HUES48 (cell line): ENCODE results near the gene CPM.

Source experiments
- H3K27ac ChIP-seq: one replicate; pipeline ENCODE4 v1.7.0; 2013; ENCODE audit warnings: low read depth, low read length, inconsistent platforms
- H3K27me3 ChIP-seq: 2 replicates; pipeline ENCODE4 v1.6.1; 2013; ENCODE audit warnings: mild to moderate bottlenecking, low read length; ENCODE audit not compliant: control insufficient read depth, insufficient read depth
- H3K36me3 ChIP-seq: 2 replicates; pipeline ENCODE4 v1.6.1; 2013; ENCODE audit warnings: low read length; ENCODE audit not compliant: control insufficient read depth, insufficient read depth
- H3K4me1 ChIP-seq: 2 replicates; pipeline ENCODE4 v1.6.1; 2013; ENCODE audit warnings: mild to moderate bottlenecking, low read length; ENCODE audit not compliant: control insufficient read depth, insufficient read depth
- H3K4me3 ChIP-seq: 2 replicates; pipeline ENCODE4 v1.5.1; 2013; ENCODE audit warnings: mild to moderate bottlenecking, low read depth, low read length
- H3K9ac ChIP-seq: 2 replicates; pipeline ENCODE4 v1.6.1; 2013; ENCODE audit warnings: mild to moderate bottlenecking, low read depth, low read length, moderate library complexity
- H3K9me3 ChIP-seq: 2 replicates; pipeline ENCODE4 v1.6.1; 2013; ENCODE audit warnings: low read length; ENCODE audit not compliant: control insufficient read depth, insufficient read depth

CPM gene

DNA sequence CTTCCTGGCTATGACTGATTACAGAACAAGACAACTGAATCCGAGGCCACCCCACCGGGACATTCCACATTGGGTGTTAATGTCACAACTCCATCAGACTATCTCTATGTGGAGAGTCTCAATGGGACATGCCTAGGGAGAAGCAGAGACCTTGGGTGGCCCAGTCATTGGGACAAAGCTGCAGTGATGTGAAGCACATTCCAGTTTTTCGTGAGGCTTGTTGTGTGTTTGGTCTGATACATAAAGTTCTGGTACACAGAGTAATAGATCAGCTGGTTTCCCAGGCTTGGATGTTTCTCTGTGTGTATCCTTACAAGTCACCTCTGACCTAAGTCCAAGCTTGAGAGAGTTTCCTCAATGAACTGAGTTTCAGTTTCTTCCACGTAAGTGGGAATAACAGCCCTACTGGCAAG lies 42.3 kb downstream of the CPM start:
- no peak overlapping the region for H3K27ac ChIP-seq
- H3K9ac ChIP-seq = no peak overlapping the region
- no peaks in the 10 kb centered on the region for H3K27me3 ChIP-seq
- H3K4me3 ChIP-seq = no peak overlapping the region
- H3K4me1 ChIP-seq = no peaks in the 10 kb centered on the region
- H3K9me3 ChIP-seq = no peaks in the 10 kb centered on the region
- no peaks in the 10 kb centered on the region for H3K36me3 ChIP-seq

DNA sequence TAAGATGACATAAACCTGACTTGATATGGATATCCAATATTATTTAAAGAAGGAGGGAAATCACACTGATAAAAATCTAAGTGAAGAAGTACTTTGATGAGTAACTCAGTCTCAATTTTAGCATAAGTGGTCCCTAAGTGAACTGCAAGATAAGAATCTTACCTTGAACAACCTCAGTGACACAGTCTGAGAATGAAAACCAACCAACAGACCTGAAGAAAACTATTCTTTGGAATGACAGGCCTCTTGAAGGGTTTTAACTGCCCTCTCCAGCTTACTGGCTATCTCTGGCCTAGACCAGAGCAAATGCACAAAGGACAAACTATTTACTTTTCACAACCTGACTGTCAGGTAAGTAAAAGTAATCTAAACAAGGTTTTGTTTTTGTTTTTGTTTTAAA lies 44.7 kb downstream of the CPM start:
- Histone ChIP-seq H3K27me3 (no peaks in the 10 kb centered on the region), H3K4me3 (no peak overlapping the region), H3K9me3 (no peaks in the 10 kb centered on the region), H3K4me1 (no peaks in the 10 kb centered on the region), H3K27ac (no peak overlapping the region), H3K36me3 (no peaks in the 10 kb centered on the region), H3K9ac (no peak overlapping the region)

DNA sequence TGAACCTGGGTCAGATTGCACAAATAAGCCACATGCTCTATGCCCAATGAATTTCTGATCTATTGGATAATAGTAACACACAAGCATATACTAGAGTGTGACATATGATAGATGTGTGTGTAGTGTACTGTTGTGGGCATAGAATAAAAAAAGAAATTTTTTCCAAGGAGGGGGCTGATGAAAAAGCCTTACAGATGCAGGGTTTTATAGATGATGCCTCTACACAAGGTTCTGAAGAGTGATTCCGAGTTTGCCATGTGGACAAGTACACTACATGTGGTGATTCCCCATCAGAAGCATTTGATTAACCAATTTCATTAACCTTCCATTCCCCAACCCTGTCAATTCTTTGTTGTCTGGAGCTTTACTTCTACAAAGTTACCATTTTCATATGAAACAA lies 45.3 kb downstream of the CPM start:
- no peaks in the 10 kb centered on the region for H3K4me1 ChIP-seq
- H3K9ac ChIP-seq = no peak overlapping the region
- no peaks in the 10 kb centered on the region for H3K27me3 ChIP-seq
- no peaks in the 10 kb centered on the region for H3K36me3 ChIP-seq
- H3K4me3 ChIP-seq = no peak overlapping the region
- no peak overlapping the region for H3K27ac ChIP-seq
- no peaks in the 10 kb centered on the region for H3K9me3 ChIP-seq

DNA sequence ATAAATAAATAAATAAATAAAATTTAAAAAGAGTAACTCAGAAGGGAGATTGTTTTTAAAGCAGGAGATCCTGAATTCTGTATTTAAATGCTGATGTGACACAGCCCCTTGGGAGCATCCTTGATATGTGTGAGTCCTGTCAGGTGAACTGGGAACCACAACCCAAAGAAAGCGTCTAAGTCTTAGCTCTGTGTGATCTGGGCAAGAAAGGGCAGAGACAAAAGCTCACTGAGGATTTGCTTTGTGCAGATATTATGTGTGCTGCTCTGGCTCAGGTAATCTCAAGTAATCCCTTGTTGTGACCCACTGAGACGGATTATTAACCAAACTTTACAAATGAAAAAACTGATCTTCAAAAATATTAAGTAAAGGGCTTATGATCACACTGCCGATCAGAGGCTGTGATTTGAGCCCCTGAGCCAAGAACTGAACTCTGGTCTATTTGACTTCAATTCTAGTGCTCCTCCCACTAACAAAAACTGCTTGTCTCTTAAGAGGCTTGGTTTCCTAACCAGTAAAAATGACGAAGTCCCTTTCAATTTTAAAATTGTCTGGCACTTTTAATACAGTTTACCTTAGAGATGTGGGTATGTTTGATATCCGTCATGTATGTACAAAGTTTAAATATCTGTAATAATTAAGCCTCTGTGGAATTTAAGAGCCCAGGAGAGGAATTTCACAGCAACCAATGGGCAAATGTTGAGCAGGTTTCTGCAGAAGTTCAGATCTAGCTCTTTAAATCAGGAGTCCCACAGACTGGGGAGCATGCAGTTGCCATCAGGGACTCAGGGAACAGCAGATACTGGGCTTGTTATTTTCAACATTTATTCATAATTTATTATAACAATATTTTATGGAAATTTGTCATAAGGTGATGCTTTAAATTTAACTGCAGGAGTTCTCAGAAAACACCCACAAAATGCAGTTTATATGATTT lies 46.1 kb downstream of the CPM start:
- Histone ChIP-seq H3K4me3 (no peak overlapping the region), H3K9me3 (no peaks in the 10 kb centered on the region), H3K27me3 (no peaks in the 10 kb centered on the region), H3K4me1 (no peaks in the 10 kb centered on the region), H3K27ac (no peak overlapping the region), H3K9ac (no peak overlapping the region), H3K36me3 (no peaks in the 10 kb centered on the region)

DNA sequence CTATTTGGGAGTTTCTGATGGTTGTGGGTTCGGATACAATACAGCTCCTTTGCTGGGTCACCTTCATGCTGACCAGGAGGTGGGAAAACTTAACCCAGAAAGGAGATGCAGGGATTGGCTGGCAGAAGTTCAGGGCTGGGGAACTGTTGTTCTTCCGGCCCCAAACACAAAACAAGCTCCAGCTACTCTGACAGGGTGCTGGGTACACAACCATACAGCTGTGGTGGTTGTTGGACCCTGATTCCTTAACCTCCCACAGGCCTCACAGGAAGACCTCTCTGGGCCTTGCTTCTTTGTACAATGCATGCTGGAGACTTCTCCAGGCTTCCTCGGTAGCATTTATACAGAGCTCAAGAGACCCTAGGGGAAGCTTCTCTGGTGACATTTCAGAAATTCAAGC lies 47.6 kb downstream of the CPM start:
- Histone ChIP-seq H3K9me3 (no peaks in the 10 kb centered on the region), H3K4me1 (no peaks in the 10 kb centered on the region), H3K27me3 (no peaks in the 10 kb centered on the region), H3K9ac (no peak overlapping the region), H3K27ac (no peak overlapping the region), H3K4me3 (no peak overlapping the region), H3K36me3 (no peaks in the 10 kb centered on the region)

DNA sequence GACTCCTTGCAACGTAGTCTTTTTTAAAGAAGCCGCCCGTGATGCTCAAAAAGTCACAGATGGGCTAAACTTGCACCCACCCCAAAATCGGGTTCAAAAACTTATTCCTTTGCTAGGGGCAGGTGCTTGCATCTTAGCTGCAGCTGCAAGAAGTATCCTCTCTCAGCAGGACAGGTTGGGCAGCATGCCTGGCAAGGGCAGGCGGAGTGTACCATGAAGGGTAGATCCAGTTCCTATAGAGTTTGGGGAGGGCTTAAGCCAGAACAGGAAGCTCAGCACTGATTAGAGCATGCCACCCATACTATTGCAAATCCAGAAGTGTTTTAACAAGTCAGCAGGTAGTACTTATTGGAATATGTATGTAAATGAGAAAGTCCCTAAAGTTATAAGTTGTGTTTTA lies 48.7 kb downstream of the CPM start:
- no peak overlapping the region for H3K27ac ChIP-seq
- no peaks in the 10 kb centered on the region for H3K9me3 ChIP-seq
- no peaks in the 10 kb centered on the region for H3K4me1 ChIP-seq
- H3K27me3 ChIP-seq = no peaks in the 10 kb centered on the region
- no peaks in the 10 kb centered on the region for H3K36me3 ChIP-seq
- H3K9ac ChIP-seq = no peak overlapping the region
- H3K4me3 ChIP-seq = no peak overlapping the region

DNA sequence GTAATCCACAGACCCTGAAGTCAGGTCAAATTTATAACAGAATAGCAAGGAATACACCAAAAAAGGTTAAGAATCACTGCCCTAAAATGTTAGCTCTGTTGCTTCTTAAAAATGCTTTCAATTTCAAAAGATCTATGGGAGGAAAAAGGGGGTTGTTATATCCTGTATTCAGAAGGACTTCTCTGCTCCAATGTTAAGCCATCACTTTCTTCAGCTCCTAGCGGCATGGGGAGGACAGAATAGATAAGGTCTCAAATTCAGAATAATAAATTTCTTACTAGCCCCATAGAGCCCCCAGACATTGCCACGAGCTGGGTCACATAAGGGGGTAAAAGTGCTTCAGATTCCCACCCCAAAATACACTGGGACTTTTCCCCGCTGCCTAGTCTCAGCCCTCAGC lies 49.8 kb downstream of the CPM start:
- Histone ChIP-seq H3K9me3 (no peaks in the 10 kb centered on the region), H3K36me3 (no peaks in the 10 kb centered on the region), H3K4me1 (no peaks in the 10 kb centered on the region), H3K27me3 (no peaks in the 10 kb centered on the region), H3K27ac (no peak overlapping the region), H3K9ac (no peak overlapping the region), H3K4me3 (no peak overlapping the region)

DNA sequence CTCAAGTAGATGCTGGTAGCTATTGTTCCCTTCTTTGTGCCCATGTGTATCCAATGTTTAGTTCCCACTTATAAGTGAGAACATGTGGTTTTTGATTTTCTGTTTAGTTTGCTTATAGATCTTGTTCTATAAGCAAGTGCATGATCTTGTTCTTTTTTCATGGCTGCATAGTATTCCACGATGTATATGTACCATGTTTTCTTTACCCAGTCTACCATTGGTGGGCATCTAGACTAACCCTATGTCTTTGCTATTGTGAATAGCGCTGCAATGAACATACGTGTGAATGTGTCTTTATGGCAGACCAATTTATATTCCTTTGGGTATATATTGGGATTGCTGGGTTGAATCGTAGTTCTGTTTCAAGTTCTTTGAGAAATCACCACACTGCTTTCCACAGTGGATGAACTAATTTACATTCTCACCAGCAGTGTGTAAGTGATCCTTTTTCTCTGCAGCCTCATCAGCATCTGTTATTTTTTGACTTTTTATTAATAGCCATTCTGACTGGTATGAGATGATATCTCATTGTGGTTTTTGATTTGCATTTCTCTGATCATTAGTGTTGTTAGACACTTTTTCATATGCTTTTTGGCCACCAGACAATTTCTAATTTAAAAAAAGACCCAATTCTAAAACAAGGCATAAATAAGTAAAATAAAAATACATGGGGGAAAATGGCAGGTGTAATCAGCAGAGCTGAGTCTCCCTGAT lies 50.6 kb downstream of the CPM start:
- Histone ChIP-seq H3K27ac (no peak overlapping the region), H3K9me3 (no peaks in the 10 kb centered on the region), H3K4me1 (no peaks in the 10 kb centered on the region), H3K36me3 (no peaks in the 10 kb centered on the region), H3K9ac (no peak overlapping the region), H3K4me3 (no peak overlapping the region), H3K27me3 (no peaks in the 10 kb centered on the region)

DNA sequence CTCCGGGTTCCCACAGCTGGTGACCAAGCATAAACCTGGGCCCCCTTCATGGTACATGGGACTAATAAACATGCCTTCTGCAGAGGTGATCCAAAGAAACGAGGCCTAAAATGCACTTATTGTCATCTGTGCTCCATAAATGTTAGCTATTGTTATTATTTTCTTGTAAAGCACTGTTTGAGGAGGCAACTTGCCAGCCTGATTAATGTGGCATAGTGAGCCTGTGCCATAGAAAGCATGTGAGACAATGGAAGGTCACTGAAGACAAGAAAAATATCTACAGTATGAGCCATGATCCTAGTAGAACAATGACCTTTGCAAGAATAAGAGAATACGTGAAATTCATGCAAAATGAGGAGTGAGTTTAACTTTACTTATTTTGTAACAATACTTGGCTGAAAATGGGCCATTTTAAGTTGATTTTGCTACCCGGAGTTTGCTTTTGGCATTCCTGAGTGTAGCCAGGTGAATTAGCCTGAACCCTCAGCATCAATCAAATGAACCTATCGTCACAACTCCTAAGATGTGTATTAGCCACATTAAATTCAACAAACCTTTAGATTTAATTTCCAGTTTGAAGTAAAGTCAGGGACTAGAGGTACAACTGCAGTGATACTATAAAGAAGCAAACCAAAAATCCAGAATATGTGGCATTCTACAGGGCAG lies 52.2 kb downstream of the CPM start:
- Histone ChIP-seq H3K27ac (no peak overlapping the region), H3K4me1 (no peaks in the 10 kb centered on the region), H3K9ac (no peak overlapping the region), H3K27me3 (no peaks in the 10 kb centered on the region), H3K36me3 (no peaks in the 10 kb centered on the region), H3K9me3 (no peaks in the 10 kb centered on the region), H3K4me3 (no peak overlapping the region)

DNA sequence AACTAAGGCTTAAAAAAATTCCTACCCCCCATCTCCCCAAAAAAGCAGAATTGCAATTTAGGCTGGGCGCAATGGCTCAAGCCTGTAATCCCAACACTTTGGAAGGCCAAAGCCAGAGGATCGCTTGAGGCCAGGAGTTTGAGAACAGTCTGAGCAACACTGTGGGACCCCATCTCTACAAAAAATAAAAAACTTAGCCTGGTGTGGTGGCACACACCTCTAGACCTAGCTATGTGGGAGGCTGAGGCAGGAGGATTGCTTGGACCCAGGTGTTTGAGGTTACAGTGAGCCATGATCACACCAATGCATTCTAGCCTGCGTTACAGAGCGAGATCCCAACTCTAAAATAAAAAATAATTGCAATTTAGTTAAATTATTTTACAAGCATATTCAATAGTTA lies 54.1 kb downstream of the CPM start:
- no peaks in the 10 kb centered on the region for H3K4me1 ChIP-seq
- no peak overlapping the region for H3K27ac ChIP-seq
- H3K9ac ChIP-seq = no peak overlapping the region
- H3K36me3 ChIP-seq = no peaks in the 10 kb centered on the region
- H3K4me3 ChIP-seq = no peak overlapping the region
- no peaks in the 10 kb centered on the region for H3K9me3 ChIP-seq
- no peaks in the 10 kb centered on the region for H3K27me3 ChIP-seq

DNA sequence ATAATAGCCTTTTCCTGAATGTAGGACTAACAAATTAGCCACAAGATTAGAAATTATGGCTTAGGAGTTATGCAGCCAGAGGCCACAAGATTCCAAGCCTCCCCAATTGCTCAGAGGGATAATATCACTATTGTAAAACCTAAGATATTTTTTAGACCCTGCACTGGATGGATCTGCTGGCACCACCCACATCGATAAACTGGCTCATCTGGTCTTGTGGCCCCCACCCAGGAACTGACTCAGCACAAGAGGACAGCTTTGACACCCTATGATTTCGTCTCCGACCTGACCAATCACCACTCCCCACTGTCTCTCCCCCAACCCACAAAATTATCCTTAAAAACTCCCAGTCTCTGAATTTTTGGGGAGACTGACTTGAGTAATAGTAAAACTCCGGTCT lies 54.7 kb downstream of the CPM start:
- H3K4me1 ChIP-seq = no peaks in the 10 kb centered on the region
- no peak overlapping the region for H3K27ac ChIP-seq
- no peaks in the 10 kb centered on the region for H3K27me3 ChIP-seq
- no peaks in the 10 kb centered on the region for H3K36me3 ChIP-seq
- no peaks in the 10 kb centered on the region for H3K9me3 ChIP-seq
- no peak overlapping the region for H3K9ac ChIP-seq
- no peak overlapping the region for H3K4me3 ChIP-seq
